ENCODE results near the gene NUP155. TPM values are rescaled to one million over a fixed set of nuclear protein-coding genes. Genes with fewer than 3 reads are reported as not detected.
"Not testable (repeated sequence)": the region's sequence is repeated elsewhere in the genome, so short reads cannot be mapped to it uniquely, and the experiment has no call there.

Gene NUP155
- 10 to 100 TPM; 40.7 to 43.4 TPM for total RNA-seq

DNA sequence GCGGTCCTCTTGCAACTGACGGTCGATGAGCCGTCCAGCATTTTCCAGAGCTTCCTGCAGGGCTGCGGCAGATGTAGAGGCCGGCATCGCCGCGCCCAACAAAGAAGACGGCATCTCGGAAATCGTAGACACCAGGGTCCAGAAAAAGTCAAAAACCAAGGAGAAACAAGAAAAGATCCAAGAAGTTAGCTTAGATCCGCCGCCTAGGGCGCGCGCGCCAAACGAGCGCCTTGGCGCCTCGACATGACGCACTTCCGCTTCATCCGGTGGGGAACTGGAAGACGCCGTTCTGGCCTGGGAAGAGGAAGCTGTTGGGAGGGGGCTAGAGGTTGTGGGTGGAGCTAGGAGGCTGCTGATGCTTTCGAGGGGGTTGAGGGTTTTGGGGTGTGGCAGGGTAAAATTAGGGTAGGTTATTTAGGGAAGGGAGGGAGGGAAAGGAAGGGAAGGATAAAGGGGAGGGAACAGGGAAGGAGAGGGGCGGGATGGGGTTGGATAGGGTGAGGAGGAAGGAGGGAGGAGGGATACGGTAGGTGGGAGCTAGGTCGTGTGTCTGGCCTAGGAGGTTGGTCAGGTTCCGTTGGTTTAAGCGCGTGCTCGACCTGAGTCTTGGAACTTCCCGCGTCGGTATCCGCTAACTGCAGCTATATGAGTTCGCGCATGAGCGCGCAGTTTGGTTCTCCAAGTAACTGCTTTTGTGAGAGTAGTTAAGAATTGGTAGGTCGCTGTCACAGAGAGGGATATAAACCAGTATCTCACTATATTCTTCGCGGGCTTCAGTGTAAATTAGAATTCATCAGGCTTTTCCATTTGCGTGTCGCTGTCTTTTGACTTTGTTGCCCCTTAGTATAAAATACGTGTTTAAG lies at the start of gene NUP155:
Gene NUP155, minus strand, starts transcription at position 243 of the 863 bp plus-strand sequence. Its CDS starts 129 bp downstream, at position 114.
- ATAC-seq (ENCODE audit: low read depth), result peak; percentile 94
- H3K27ac Mint-ChIP-seq, result peak within 1 kb of the TSS; percentile 93
- no peaks in the 10 kb centered on the region for H3K9me3 Mint-ChIP-seq
- no peaks in the 10 kb centered on the region for H3K36me3 Mint-ChIP-seq
- DNase-seq, result peak; percentile 85
- no peaks in the 10 kb centered on the region for H3K27me3 Mint-ChIP-seq
- peaks cover 24% of the 10 kb centered on the region for H3K4me1 Mint-ChIP-seq
- POLR2A ChIA-PET, result interaction anchor here (0.6 to 2.5 kb wide), 10 partner anchors 8 to 1219 kb away, joined by 3 to 38 read pairs (median 4); partner anchors contain the start of genes CPLANE1, LMBRD2, NIPBL and SKP2
- peak within 1 kb of the TSS; percentile 94 for H3K4me3 Mint-ChIP-seq

GRCh38 chr5:37417347-37417746 lies 46.4 kb upstream of the NUP155 start:
- H3K4me1 Mint-ChIP-seq, result peaks cover 2% of the 10 kb centered on the region
- no peaks in the 10 kb centered on the region for H3K27me3 Mint-ChIP-seq

DNA sequence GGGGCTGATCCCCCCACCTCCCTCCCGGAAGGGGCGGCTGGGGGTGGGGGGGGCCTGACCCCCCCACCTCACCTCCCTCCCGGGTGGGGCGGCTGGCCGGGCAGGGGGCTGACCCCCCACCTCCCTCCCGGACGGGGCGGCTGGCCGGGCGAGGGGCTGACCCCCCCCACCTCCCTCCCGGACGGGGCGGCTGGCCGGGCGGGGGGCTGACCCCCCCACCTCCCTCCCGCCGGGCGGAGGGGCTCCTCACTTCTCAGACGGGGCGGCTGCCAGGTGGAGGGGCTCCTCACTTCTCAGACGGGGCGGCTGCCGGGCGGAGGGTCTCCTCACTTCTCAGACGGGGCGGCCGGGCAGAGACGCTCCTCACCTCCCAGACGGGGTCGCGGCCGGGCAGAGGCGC lies 44.5 kb upstream of the NUP155 start:
- H3K4me3 Mint-ChIP-seq; H3K27me3 Mint-ChIP-seq; DNase-seq; H3K4me1 Mint-ChIP-seq; H3K27ac Mint-ChIP-seq; POLR2A ChIA-PET; ATAC-seq (ENCODE audit: low read depth); H3K9me3 Mint-ChIP-seq: not testable (repeated sequence)
- H3K36me3 Mint-ChIP-seq, result peaks cover 19% of the 10 kb centered on the region

More at GRCh38 chr5:37417347-37417746, 46.4 kb upstream of the NUP155 start:
- H3K9me3 Mint-ChIP-seq, result no peaks in the 10 kb centered on the region
- DNase-seq (no peak), ATAC-seq (ENCODE audit: low read depth) (no peak)
- peaks cover 19% of the 10 kb centered on the region for H3K36me3 Mint-ChIP-seq
- H3K4me3 Mint-ChIP-seq, result no peak overlapping the region
- H3K27ac Mint-ChIP-seq, result no peak overlapping the region
- POLR2A ChIA-PET, result no interaction called here

- DNase-seq (no peak), ATAC-seq (ENCODE audit: low read depth) (no peak)
- Mint-ChIP-seq H3K9me3 (no peaks in the 10 kb centered on the region), H3K27ac (no peak overlapping the region), H3K36me3 (peaks cover 10% of the 10 kb centered on the region), H3K4me3 (no peak overlapping the region), H3K4me1 (no peaks in the 10 kb centered on the region), H3K27me3 (no peaks in the 10 kb centered on the region)
- POLR2A ChIA-PET, result no interaction called here
Measured at GRCh38 chr5:37412515-37412914, 41.6 kb upstream of the NUP155 start.

GRCh38 chr5:37400501-37400900 lies 29.6 kb upstream of the NUP155 start:
- Mint-ChIP-seq H3K4me3 (no peak overlapping the region), H3K36me3 (peaks cover 13% of the 10 kb centered on the region), H3K9me3 (no peaks in the 10 kb centered on the region), H3K4me1 (no peaks in the 10 kb centered on the region), H3K27me3 (no peaks in the 10 kb centered on the region), H3K27ac (no peak overlapping the region)
- ATAC-seq (ENCODE audit: low read depth), result no peak
- no peak for DNase-seq
- POLR2A ChIA-PET, result no interaction called here

GRCh38 chr5:37396352-37396751 lies 25.4 kb upstream of the NUP155 start:
- no peak for DNase-seq
- Mint-ChIP-seq H3K4me3 (no peak overlapping the region), H3K36me3 (peaks cover 13% of the 10 kb centered on the region), H3K27ac (no peak overlapping the region), H3K9me3 (no peaks in the 10 kb centered on the region), H3K27me3 (no peaks in the 10 kb centered on the region), H3K4me1 (no peaks in the 10 kb centered on the region)
- no peak for ATAC-seq (ENCODE audit: low read depth)
- POLR2A ChIA-PET, result no interaction called here

- H3K4me1 Mint-ChIP-seq, result no peaks in the 10 kb centered on the region
- peaks cover 6% of the 10 kb centered on the region for H3K36me3 Mint-ChIP-seq
- H3K9me3 Mint-ChIP-seq, result no peaks in the 10 kb centered on the region
- no peak overlapping the region for H3K4me3 Mint-ChIP-seq
- no peaks in the 10 kb centered on the region for H3K27me3 Mint-ChIP-seq
- ATAC-seq (ENCODE audit: low read depth) (no peak), DNase-seq (no peak)
- H3K27ac Mint-ChIP-seq, result no peak overlapping the region
- POLR2A ChIA-PET, result no interaction called here
Measured at GRCh38 chr5:37391591-37391990, 20.7 kb upstream of the NUP155 start.

GRCh38 chr5:37379100-37379628 lies 8.3 kb upstream of the NUP155 start, which contains the start of gene WDR70:
WDR70 (plus strand) TSS chr5:37379318; CDS start chr5:37379368, 50 bp downstream.
- POLR2A ChIA-PET, result interaction anchor here (0.6 to 1.7 kb wide), 6 partner anchors 8 to 1597 kb away, joined by 3 to 38 read pairs (median 4); partner anchors contain the start of gene NUP155
- H3K9me3 Mint-ChIP-seq, H3K4me1 Mint-ChIP-seq, H3K36me3 Mint-ChIP-seq, H3K27me3 Mint-ChIP-seq: not testable (repeated sequence)
- Mint-ChIP-seq H3K27ac (peak within 1 kb of the TSS; percentile 75), H3K4me3 (peak within 1 kb of the TSS; percentile 97)
- DNase-seq (peak; percentile 80), ATAC-seq (ENCODE audit: low read depth) (peak; percentile 97)

GRCh38 chr5:37378066-37378465 lies 7.2 kb upstream of the NUP155 start:
- H3K9me3 Mint-ChIP-seq; DNase-seq; H3K27me3 Mint-ChIP-seq; H3K36me3 Mint-ChIP-seq; H3K4me1 Mint-ChIP-seq; ATAC-seq (ENCODE audit: low read depth); POLR2A ChIA-PET: not testable (repeated sequence)
- Mint-ChIP-seq H3K27ac (peak overlapping the region; percentile 67), H3K4me3 (peak overlapping the region; percentile 97)

GRCh38 chr5:37375091-37375490 lies 4.2 kb upstream of the NUP155 start:
- Mint-ChIP-seq H3K9me3 (no peaks in the 10 kb centered on the region), H3K4me1 (peaks cover 11% of the 10 kb centered on the region), H3K27me3 (no peaks in the 10 kb centered on the region), H3K36me3 (no peaks in the 10 kb centered on the region), H3K27ac (no peak overlapping the region), H3K4me3 (no peak overlapping the region)
- ATAC-seq (ENCODE audit: low read depth), result no peak
- no peak for DNase-seq
- POLR2A ChIA-PET, result no interaction called here

GRCh38 chr5:37370550-37370863 lies 399 bp downstream of the NUP155 start:
- no peak for DNase-seq
- Mint-ChIP-seq H3K36me3 (no peaks in the 10 kb centered on the region), H3K4me3 (peak overlapping the region; percentile 94), H3K4me1 (peaks cover 26% of the 10 kb centered on the region), H3K9me3 (no peaks in the 10 kb centered on the region), H3K27ac (peak overlapping the region; percentile 93), H3K27me3 (no peaks in the 10 kb centered on the region)
- POLR2A ChIA-PET, result interaction anchor here (0.7 to 2.5 kb wide), 9 partner anchors 9 to 1218 kb away, joined by 3 to 38 read pairs (median 4); partner anchors contain the start of genes CPLANE1, LMBRD2, NIPBL and SKP2
- peak; percentile 47 for ATAC-seq (ENCODE audit: low read depth)

DNA sequence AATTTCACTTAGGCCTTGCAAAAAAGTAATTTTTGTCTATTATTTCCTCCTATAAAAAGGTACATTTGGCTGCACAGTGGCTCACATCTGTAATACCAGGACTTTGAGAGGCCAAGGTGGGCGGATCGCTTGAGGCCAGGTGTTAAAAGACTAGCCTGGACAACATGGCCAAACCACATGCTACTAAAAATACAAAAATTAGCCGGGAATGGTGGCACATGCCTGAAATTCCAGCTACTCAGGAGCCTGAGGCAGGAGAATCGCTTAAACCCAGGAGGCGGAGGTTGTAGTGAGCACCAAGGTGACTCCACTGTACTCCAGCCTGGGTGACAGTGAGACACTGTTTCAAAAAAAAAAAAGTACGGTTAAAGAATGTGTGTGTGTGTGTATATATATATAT lies 15.7 kb downstream of the NUP155 start:
- Mint-ChIP-seq H3K36me3 (peaks cover 7% of the 10 kb centered on the region), H3K4me3 (no peak overlapping the region), H3K27me3 (no peaks in the 10 kb centered on the region), H3K9me3 (no peaks in the 10 kb centered on the region), H3K27ac (no peak overlapping the region), H3K4me1 (no peaks in the 10 kb centered on the region)
- POLR2A ChIA-PET, result no interaction called here
- DNase-seq (no peak), ATAC-seq (ENCODE audit: low read depth) (no peak)

GRCh38 chr5:37342741-37343140 lies 28.2 kb downstream of the NUP155 start:
- peaks cover 25% of the 10 kb centered on the region for H3K36me3 Mint-ChIP-seq
- DNase-seq; H3K9me3 Mint-ChIP-seq; H3K4me3 Mint-ChIP-seq; H3K27ac Mint-ChIP-seq; H3K4me1 Mint-ChIP-seq; POLR2A ChIA-PET; ATAC-seq (ENCODE audit: low read depth); H3K27me3 Mint-ChIP-seq: not testable (repeated sequence)

DNA sequence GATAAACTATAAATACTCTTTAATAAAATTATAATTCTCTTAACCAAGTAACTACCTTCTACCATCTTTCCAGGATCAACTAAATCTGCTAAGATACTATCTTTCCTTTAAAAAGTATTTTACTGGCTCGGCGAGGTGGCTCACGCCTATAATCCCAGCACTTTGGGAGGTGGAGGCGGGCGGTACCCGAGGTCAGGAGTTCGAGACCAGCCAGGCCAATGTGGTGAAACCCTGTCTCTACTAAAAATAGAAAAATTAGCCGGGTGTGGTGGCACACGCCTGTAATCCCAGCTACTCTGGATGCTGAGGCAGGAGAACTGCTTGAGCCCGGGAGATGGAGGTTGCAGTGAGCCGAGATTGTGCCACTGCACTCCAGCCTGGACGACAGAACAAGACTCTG lies 36.2 kb downstream of the NUP155 start:
- POLR2A ChIA-PET; H3K27me3 Mint-ChIP-seq; DNase-seq; H3K4me1 Mint-ChIP-seq; H3K4me3 Mint-ChIP-seq; H3K9me3 Mint-ChIP-seq; H3K27ac Mint-ChIP-seq; ATAC-seq (ENCODE audit: low read depth): not testable (repeated sequence)
- H3K36me3 Mint-ChIP-seq, result peaks cover 20% of the 10 kb centered on the region
